ENCODE measurements around the gene STARD8. TPM values are rescaled to one million over a fixed set of nuclear protein-coding genes. Genes with fewer than 3 reads are reported as not detected.
"Not testable (repeated sequence)": the region's sequence is repeated elsewhere in the genome, so short reads cannot be mapped to it uniquely, and the experiment has no call there.

Gene STARD8, protein sequence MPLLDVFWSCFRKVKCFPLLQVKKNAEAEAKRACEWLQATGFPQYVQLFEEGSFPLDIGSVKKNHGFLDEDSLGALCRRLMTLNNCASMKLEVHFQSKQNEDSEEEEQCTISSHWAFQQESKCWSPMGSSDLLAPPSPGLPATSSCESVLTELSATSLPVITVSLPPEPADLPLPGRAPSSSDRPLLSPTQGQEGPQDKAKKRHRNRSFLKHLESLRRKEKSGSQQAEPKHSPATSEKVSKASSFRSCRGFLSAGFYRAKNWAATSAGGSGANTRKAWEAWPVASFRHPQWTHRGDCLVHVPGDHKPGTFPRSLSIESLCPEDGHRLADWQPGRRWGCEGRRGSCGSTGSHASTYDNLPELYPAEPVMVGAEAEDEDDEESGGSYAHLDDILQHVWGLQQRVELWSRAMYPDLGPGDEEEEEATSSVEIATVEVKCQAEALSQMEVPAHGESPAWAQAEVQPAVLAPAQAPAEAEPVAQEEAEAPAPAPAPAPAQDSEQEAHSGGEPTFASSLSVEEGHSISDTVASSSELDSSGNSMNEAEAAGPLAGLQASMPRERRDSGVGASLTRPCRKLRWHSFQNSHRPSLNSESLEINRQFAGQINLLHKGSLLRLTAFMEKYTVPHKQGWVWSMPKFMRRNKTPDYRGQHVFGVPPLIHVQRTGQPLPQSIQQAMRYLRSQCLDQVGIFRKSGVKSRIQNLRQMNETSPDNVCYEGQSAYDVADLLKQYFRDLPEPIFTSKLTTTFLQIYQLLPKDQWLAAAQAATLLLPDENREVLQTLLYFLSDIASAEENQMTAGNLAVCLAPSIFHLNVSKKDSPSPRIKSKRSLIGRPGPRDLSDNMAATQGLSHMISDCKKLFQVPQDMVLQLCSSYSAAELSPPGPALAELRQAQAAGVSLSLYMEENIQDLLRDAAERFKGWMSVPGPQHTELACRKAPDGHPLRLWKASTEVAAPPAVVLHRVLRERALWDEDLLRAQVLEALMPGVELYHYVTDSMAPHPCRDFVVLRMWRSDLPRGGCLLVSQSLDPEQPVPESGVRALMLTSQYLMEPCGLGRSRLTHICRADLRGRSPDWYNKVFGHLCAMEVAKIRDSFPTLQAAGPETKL
- total RNA-seq = under 1 TPM; 0.07 to 0.10 TPM

DNA sequence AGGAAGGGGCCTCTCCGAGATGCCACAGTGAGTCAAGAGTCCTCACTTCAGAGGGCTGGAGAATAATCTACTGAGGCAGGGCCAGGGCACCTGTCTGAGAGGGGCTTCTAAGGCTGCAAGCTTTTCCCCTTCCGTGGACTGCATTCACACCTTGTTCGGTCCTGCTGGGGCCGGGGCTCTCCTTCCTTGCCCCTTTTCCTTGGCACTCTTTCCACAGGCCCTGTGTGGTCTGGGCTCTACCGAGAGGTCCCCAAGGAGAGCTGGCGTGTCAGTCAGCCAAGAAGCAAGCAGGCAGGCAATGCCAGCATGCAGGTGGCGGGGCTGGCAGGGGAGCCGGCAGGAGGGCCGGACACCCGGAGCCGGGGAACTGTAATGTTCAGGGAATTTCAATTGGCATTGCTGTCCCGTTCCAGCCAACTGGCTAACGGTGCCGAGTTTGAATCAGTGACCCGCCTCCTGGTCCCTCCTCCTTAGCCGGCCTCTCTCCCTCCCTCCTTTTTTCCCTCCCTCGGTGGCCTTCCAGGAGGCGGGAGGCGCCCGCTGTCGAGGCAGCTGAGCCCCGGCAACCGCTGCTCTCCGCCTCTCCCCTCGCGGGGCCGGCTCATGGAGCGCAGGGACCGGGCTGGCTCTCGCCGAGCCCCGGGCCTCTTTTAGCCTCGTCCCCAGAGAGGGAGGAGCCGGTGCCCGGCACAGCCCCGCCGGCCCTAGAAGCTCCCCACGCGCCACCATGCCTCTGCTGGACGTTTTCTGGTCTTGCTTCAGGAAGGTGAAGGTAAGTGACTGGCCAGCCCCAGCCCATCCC is at the start of gene STARD8:
Gene STARD8 (plus strand): TSS at position 511 of the 802 bp plus-strand sequence. CDS start 217 bp downstream, at position 728.
- H3K36me3 Mint-ChIP-seq (ENCODE audit: low read depth) = no peaks in the 10 kb centered on the region

DNA sequence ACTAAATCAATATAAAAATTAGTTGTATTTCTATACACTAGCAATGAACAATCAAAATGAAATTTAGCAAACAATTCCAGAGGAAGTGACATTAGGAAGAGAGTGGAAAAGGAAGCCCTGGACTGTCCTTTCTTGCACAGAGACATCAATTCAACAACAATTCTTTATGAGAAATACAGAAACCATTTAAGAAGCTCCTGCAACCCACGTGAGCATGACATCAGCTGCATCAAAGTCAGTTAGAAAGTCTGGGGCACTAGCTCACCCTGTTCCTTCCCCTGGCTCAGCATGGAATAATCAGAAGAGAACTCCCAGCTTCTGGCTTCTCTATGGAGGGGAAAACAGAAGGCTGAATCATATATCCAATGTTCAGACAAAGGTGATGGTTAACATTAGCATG is 48.6 kb upstream of the STARD8 start:
- H3K36me3 Mint-ChIP-seq (ENCODE audit: low read depth) = peaks cover 2% of the 10 kb centered on the region
- DNase-seq = no peak
- peaks cover 26% of the 10 kb centered on the region for H3K9me3 Mint-ChIP-seq
- intact Hi-C loops (cut with micrococcal nuclease) = no loop called here
- H3K4me1 Mint-ChIP-seq (ENCODE audit: low read depth) = no peaks in the 10 kb centered on the region
- H3K27ac Mint-ChIP-seq = no peak overlapping the region
- no peaks in the 10 kb centered on the region for H3K27me3 Mint-ChIP-seq (ENCODE audit: low read depth)
- CTCF ChIA-PET = interaction anchor here (0.6 kb wide), 1 partner anchor 73 kb away, joined by 3 read pairs; no protein-coding TSS in a partner anchor
- no peak overlapping the region for H3K4me3 Mint-ChIP-seq

More for the DNA sequence above, at the start of gene STARD8:
- H3K4me1 Mint-ChIP-seq (ENCODE audit: low read depth) = no peaks in the 10 kb centered on the region
- no peak for DNase-seq
- CTCF ChIA-PET = no interaction called here
- no peak within 1 kb of the TSS for H3K27ac Mint-ChIP-seq
- H3K27me3 Mint-ChIP-seq (ENCODE audit: low read depth) = peaks cover 5% of the 10 kb centered on the region
- H3K4me3 Mint-ChIP-seq = no peak within 1 kb of the TSS
- intact Hi-C loops (cut with micrococcal nuclease) = no loop called here
- no peaks in the 10 kb centered on the region for H3K9me3 Mint-ChIP-seq

DNA sequence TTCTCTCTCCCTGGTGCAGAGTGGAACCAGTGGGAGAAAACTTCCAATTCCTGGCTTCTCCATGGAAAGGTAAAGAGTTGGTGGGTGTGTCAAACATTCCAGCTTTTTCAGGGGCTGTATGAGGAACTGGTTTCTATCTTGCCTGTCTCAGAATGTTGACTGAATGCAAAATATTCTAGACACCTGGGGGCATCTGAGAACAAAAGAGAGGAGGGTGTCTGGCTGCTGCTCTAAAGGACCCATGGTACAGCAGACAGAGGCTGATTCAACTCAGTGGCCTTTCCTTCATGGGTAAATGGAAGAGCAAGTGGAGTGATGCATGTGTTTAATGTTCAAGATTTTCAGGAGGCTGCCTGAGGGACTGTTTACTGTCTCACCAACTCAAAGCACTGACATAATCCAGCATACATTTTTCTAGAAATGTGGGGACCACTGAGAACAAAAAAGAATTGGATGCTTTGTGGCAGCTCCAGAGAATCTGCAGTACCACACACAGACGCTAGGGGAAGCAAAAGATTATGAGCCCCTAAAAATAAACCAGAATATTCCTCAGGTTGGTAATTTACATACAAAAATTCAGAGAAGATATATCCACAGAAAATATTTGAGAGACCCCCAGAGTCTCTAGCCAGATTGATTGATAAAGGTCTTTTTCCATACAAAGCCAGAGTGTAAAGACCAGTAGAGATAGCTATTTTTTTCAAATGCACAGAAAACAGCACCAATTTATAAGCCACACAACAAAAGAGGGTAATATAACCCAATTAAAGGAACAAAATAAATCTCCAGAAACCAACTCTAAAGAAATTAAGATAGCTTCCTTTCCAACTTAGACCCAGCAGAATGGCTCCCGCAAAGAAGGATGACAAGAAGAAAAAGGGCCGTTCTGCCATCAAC is 48.0 kb upstream of the STARD8 start:
- Mint-ChIP-seq H3K4me1 (ENCODE audit: low read depth) (no peaks in the 10 kb centered on the region), H3K4me3 (no peak overlapping the region), H3K27me3 (ENCODE audit: low read depth) (no peaks in the 10 kb centered on the region), H3K9me3 (peaks cover 22% of the 10 kb centered on the region), H3K27ac (no peak overlapping the region), H3K36me3 (ENCODE audit: low read depth) (peaks cover 2% of the 10 kb centered on the region)
- DNase-seq = no peak
- CTCF ChIA-PET = interaction anchor here (0.6 kb wide), 1 partner anchor 72 kb away, joined by 3 read pairs; no protein-coding TSS in a partner anchor
- intact Hi-C loops (cut with micrococcal nuclease) = no loop called here

DNA sequence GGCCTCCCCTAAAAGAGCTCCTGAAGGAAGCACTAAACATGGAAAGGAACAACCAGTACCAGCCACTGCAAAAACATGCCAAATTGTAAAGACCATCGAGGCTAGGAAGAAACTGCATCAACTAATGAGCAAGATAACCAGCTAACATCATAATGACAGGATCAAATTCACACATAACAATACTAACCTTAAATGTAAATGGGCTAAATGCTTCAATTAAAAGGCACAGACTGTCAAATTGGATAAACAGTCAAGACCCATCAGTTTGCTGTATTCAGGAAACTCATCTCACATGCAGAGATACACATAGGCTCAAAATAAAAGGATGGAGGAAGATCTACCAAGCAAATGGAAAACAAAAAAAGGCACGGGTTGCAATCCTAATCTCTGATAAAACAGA is 43.2 kb upstream of the STARD8 start:
- H3K4me3 Mint-ChIP-seq; H3K27ac Mint-ChIP-seq; H3K27me3 Mint-ChIP-seq (ENCODE audit: low read depth); H3K4me1 Mint-ChIP-seq (ENCODE audit: low read depth); H3K36me3 Mint-ChIP-seq (ENCODE audit: low read depth); CTCF ChIA-PET; intact Hi-C loops (cut with micrococcal nuclease); DNase-seq: not testable (repeated sequence)
- H3K9me3 Mint-ChIP-seq = peaks cover 10% of the 10 kb centered on the region

DNA sequence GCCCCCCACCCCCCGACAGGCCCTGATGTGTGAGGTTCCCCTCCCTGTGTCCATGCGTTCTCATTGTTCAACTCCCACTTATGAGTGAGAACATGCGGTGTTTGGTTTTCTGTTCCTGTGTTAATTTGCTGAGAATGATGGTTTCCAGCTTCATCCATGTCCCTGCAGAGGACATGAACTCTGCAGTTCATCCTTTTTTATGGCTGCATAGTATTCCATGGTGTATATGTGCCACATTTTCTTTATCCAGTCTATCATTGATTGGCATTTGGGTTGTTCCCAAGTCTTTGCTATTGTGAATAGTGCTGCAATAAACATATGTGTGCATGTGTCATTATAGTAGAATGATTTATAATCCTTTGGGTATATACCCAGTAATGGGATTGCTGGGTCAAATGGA is 32.7 kb upstream of the STARD8 start:
- intact Hi-C loops (cut with micrococcal nuclease); H3K36me3 Mint-ChIP-seq (ENCODE audit: low read depth); H3K27me3 Mint-ChIP-seq (ENCODE audit: low read depth); DNase-seq; H3K9me3 Mint-ChIP-seq; H3K4me3 Mint-ChIP-seq; H3K27ac Mint-ChIP-seq; CTCF ChIA-PET; H3K4me1 Mint-ChIP-seq (ENCODE audit: low read depth): not testable (repeated sequence)

- intact Hi-C loops (cut with micrococcal nuclease) = no loop called here
- no peaks in the 10 kb centered on the region for H3K9me3 Mint-ChIP-seq
- CTCF ChIA-PET = no interaction called here
- H3K4me3 Mint-ChIP-seq = no peak overlapping the region
- no peaks in the 10 kb centered on the region for H3K4me1 Mint-ChIP-seq (ENCODE audit: low read depth)
- no peaks in the 10 kb centered on the region for H3K27me3 Mint-ChIP-seq (ENCODE audit: low read depth)
- H3K27ac Mint-ChIP-seq = no peak overlapping the region
- H3K36me3 Mint-ChIP-seq (ENCODE audit: low read depth) = no peaks in the 10 kb centered on the region
- no peak for DNase-seq
Observed at GRCh38 chrX:68627986-68628385, 19.5 kb upstream of the STARD8 start.

GRCh38 chrX:68629936-68630335 is 17.5 kb upstream of the STARD8 start:
- CTCF ChIA-PET = interaction anchor here (0.6 kb wide), 1 partner anchor 101 kb away, joined by 3 read pairs; no protein-coding TSS in a partner anchor
- H3K9me3 Mint-ChIP-seq; DNase-seq; H3K4me1 Mint-ChIP-seq (ENCODE audit: low read depth); H3K4me3 Mint-ChIP-seq; intact Hi-C loops (cut with micrococcal nuclease); H3K36me3 Mint-ChIP-seq (ENCODE audit: low read depth); H3K27ac Mint-ChIP-seq; H3K27me3 Mint-ChIP-seq (ENCODE audit: low read depth): not testable (repeated sequence)

DNA sequence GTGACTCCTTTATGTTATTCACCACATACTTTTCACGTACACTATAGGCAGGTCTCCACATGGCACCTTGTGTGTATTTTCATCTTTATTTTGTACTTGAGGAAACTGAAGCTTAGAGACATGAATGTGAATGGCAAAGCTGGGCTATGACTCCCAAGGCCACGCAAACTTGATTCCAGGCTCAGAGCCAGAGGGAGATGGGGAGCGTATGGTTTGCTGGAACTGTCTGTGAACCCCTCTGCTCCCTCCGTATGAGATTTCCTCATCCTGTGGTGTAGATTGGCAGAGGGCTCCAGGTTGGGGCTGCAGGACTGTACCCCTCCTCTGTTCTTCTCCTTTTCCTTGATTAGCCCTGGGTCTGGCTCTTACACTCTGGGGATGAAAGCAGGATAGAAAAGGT is 16.1 kb upstream of the STARD8 start:
- intact Hi-C loops (cut with micrococcal nuclease) = no loop called here
- Mint-ChIP-seq H3K27ac (no peak overlapping the region), H3K9me3 (no peaks in the 10 kb centered on the region), H3K27me3 (ENCODE audit: low read depth) (no peaks in the 10 kb centered on the region), H3K4me1 (ENCODE audit: low read depth) (no peaks in the 10 kb centered on the region), H3K36me3 (ENCODE audit: low read depth) (no peaks in the 10 kb centered on the region), H3K4me3 (no peak overlapping the region)
- DNase-seq = no peak
- CTCF ChIA-PET = no interaction called here

- no peak for DNase-seq
- no peak overlapping the region for H3K4me3 Mint-ChIP-seq
- intact Hi-C loops (cut with micrococcal nuclease) = no loop called here
- H3K27me3 Mint-ChIP-seq (ENCODE audit: low read depth) = no peaks in the 10 kb centered on the region
- no peaks in the 10 kb centered on the region for H3K9me3 Mint-ChIP-seq
- H3K4me1 Mint-ChIP-seq (ENCODE audit: low read depth) = no peaks in the 10 kb centered on the region
- no peak overlapping the region for H3K27ac Mint-ChIP-seq
- no peaks in the 10 kb centered on the region for H3K36me3 Mint-ChIP-seq (ENCODE audit: low read depth)
- CTCF ChIA-PET = no interaction called here
Observed at GRCh38 chrX:68632491-68632890, 15.0 kb upstream of the STARD8 start.

- H3K9me3 Mint-ChIP-seq = no peaks in the 10 kb centered on the region
- CTCF ChIA-PET = no interaction called here
- H3K4me1 Mint-ChIP-seq (ENCODE audit: low read depth) = no peaks in the 10 kb centered on the region
- H3K27ac Mint-ChIP-seq = no peak overlapping the region
- H3K36me3 Mint-ChIP-seq (ENCODE audit: low read depth) = no peaks in the 10 kb centered on the region
- no peaks in the 10 kb centered on the region for H3K27me3 Mint-ChIP-seq (ENCODE audit: low read depth)
- DNase-seq = no peak
- no peak overlapping the region for H3K4me3 Mint-ChIP-seq
- intact Hi-C loops (cut with micrococcal nuclease) = no loop called here
Observed at GRCh38 chrX:68633981-68634380, 13.5 kb upstream of the STARD8 start.

DNA sequence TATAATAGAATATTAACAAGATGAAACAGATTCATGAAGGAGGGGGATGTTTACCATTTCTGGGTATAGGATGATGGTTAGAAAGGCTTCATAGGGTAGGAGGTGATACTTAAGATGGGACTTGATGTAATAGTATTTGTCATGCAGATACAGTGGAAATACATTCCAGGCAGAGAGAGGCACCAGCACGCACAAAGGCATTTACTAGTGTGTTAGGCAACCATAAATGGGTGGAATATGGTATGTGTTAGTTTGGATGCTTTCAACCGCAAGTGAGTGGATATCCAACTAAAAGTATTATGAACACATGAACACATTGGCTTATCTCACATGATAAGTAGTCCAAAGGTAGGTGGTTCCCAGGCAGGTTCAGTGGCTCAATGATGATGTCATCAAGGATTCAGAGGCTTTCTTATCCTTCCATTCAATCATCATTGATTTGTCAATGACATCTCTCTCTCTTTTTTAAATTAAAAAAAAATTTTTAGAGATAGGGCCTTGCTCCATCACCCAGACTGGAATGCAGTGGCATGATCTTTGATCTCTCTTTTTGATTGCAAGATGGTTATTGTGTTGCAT is 12.7 kb upstream of the STARD8 start:
- intact Hi-C loops (cut with micrococcal nuclease) = no loop called here
- Mint-ChIP-seq H3K4me3 (no peak overlapping the region), H3K4me1 (ENCODE audit: low read depth) (no peaks in the 10 kb centered on the region), H3K27me3 (ENCODE audit: low read depth) (no peaks in the 10 kb centered on the region), H3K36me3 (ENCODE audit: low read depth) (no peaks in the 10 kb centered on the region), H3K27ac (no peak overlapping the region), H3K9me3 (no peaks in the 10 kb centered on the region)
- CTCF ChIA-PET = no interaction called here
- no peak for DNase-seq
